Sigmoid colon (tissue), 4 donors: Measurements from ENCODE around the gene NDUFV3.

Experiments used
- POLR2A ChIP-seq, 2 donors: fragments of 450-650 bp; IDR thresholded peaks; one replicate each; pipeline ENCODE4 v1.6.1; 2016; ENCODE audit warnings: antibody characterized with exemption in 2 of 2, mild to moderate bottlenecking in 2 of 2, moderate library complexity in 2 of 2
- POLR2AphosphoS5 ChIP-seq, 4 donors: sonication (generic); formaldehyde crosslinking; IDR thresholded peaks; one replicate each; pipeline ENCODE4 v1.6.1; 2017; ENCODE audit warnings: antibody characterized with exemption in 4 of 4

DNA sequence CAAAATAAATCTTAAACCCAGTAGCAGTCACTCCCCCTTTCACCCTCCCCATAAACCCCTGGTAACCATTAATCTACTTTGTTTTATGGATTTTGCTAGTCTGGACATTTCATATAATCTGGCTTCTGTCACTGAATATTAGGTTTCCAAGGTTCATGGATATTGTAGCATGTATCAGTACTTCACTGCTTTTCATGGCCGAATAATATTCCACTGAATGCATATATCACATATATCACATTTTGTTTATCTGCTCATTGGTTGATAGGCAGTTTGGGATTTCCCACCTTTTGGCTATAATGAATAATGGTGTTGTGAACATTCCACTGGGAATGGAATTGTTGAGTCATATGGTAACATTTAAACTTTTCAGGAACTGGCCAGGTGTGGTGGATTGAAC, 9.2 kb upstream of the NDUFV3 start:
- no peak for TF ChIP-seq POLR2AphosphoS5 (IDR thresholded peaks at IDR 0.05)
- no peak for TF ChIP-seq POLR2A (IDR thresholded peaks at IDR 0.05)
